H1 (cell line): ENCODE data around the gene SLC5A10. TPM values are rescaled to one million over a fixed set of nuclear protein-coding genes. Genes with fewer than 3 reads are reported as not detected.

ENCODE experiments used
- CTCF ChIA-PET: fragments of 300-600 bp; sonication (Branson Sonifier 250); formaldehyde crosslinking; loops from one replicate; lab custom pipeline; 2021; ENCODE audit not compliant: partially characterized antibody; lab: Charles Lee
- POLR2A ChIA-PET: fragments of 300-600 bp; sonication (Branson Sonifier 250); formaldehyde crosslinking; loops from one replicate; lab custom pipeline; 2021; ENCODE audit warnings: inconsistent platforms; ENCODE audit not compliant: partially characterized antibody; lab: Charles Lee
- DNase-seq, 2 experiments: peaks; one replicate each; pipeline versions ENCODE4 v3.0.0 to v3.0.0-alpha.2; 2010 to 2022; ENCODE audit warnings: low spot score in 2 of 2, low read depth in 1 of 2, mixed read lengths in 1 of 2
- FAIRE-seq: peaks from 2 replicates; lab custom pipeline; 2011; peaks lifted over from hg19 to GRCh38; lab: Jason Lieb, UNC
- H2AFZ ChIP-seq: 2 replicates; pipeline ENCODE4 v1.8.1; 2012; ENCODE audit warnings: low read length, inconsistent platforms
- H2AK5ac ChIP-seq: 2 replicates; pipeline ENCODE4 v1.6.1; 2013; ENCODE audit warnings: low read depth, low read length
- H2BK120ac ChIP-seq: replicated peaks from 2 replicates; pipeline ENCODE3; 2013; ENCODE audit warnings: low read depth, low read length, inconsistent platforms
- H2BK12ac ChIP-seq: 2 replicates; pipeline ENCODE4 v1.6.1; 2013; ENCODE audit warnings: low read depth, low read length
- H2BK15ac ChIP-seq: 2 replicates; pipeline ENCODE4 v1.6.1; 2013; ENCODE audit warnings: low read length
- H2BK20ac ChIP-seq: 2 replicates; pipeline ENCODE4 v1.6.1; 2013; ENCODE audit warnings: low read length
- H2BK5ac ChIP-seq: 2 replicates; pipeline ENCODE4 v1.6.1; 2013; ENCODE audit warnings: low read depth, low read length
- H3K14ac ChIP-seq: 2 replicates; pipeline ENCODE4 v1.6.1; 2013; ENCODE audit warnings: inconsistent platforms; ENCODE audit not compliant: insufficient read length
- H3K18ac ChIP-seq: 2 replicates; pipeline ENCODE4 v1.6.1; 2013; ENCODE audit warnings: low read length; ENCODE audit errors: extremely low read depth
- H3K23ac ChIP-seq: 2 replicates; pipeline ENCODE4 v1.6.1; 2013; ENCODE audit warnings: inconsistent platforms; ENCODE audit not compliant: insufficient read length
- H3K23me2 ChIP-seq: 2 replicates; pipeline ENCODE4 v1.6.1; 2013; ENCODE audit warnings: low read depth, low read length
- H3K27ac ChIP-seq: 2 replicates; pipeline ENCODE4 v1.6.1; 2011; ENCODE audit warnings: low read depth, low read length, inconsistent platforms
- H3K27me3 ChIP-seq, 4 experiments: replicated peaks in 1 of 4; 1 replicate in 1 of 4; 2 replicates in 3 of 4; pipeline versions ENCODE4 v1.6.1 to v1.8.1; 2011 to 2013; ENCODE audit warnings: low read length in 3 of 4, mild to moderate bottlenecking in 3 of 4, inconsistent platforms in 2 of 4, mixed read lengths in 2 of 4, moderate library complexity in 1 of 4; ENCODE audit not compliant: control insufficient read depth in 3 of 4, insufficient read depth in 3 of 4; ENCODE audit errors: extremely low read depth in 1 of 4
- H3K36me3 ChIP-seq, 4 experiments: 2 replicates each; pipeline versions ENCODE4 v1.6.1 to v1.8.1; 2011 to 2013; ENCODE audit warnings: mild to moderate bottlenecking in 4 of 4, low read length in 3 of 4, moderate library complexity in 2 of 4, control low read depth in 1 of 4, inconsistent platforms in 1 of 4; ENCODE audit not compliant: insufficient read depth in 4 of 4, control insufficient read depth in 2 of 4
- H3K4ac ChIP-seq: replicated peaks from 2 replicates; pipeline ENCODE3; 2013; ENCODE audit warnings: low read length, low read depth, mixed read lengths, inconsistent platforms; ENCODE audit not compliant: insufficient read length
- H3K4me1 ChIP-seq, 4 experiments: replicated peaks in 1 of 4; 1 replicate in 1 of 4; 2 replicates in 3 of 4; pipeline versions ENCODE4 v1.6.1 to v1.8.1; 2011 to 2013; ENCODE audit warnings: low read length in 3 of 4, inconsistent platforms in 2 of 4, mixed read lengths in 1 of 4; ENCODE audit not compliant: insufficient read depth in 4 of 4, control insufficient read depth in 3 of 4
- H3K4me2 ChIP-seq, 2 experiments: 2 replicates each; pipeline versions ENCODE4 v1.6.1 to v1.8.1; 2011 to 2013; ENCODE audit warnings: low read depth in 2 of 2, low read length in 2 of 2, control low read depth in 1 of 2, inconsistent platforms in 1 of 2, mild to moderate bottlenecking in 1 of 2; ENCODE audit not compliant: insufficient read depth in 1 of 2
- H3K4me3 ChIP-seq, 4 experiments: fragments of 200-600, 300-600 bp in 1 of 4; sonication (generic), shearing (Covaris generic), sonication (Bioruptor Twin) in 1 of 4; 2 replicates each; pipeline versions ENCODE4 v1.5.1 to v1.8.1; 2011 to 2016; ENCODE audit warnings: low read length in 4 of 4, low read depth in 3 of 4, control low read depth in 2 of 4, inconsistent platforms in 2 of 4, mild to moderate bottlenecking in 2 of 4, mixed read lengths in 1 of 4, moderate library complexity in 1 of 4; ENCODE audit not compliant: insufficient read depth in 2 of 4; ENCODE audit errors: extremely low read depth in 1 of 4
- H3K56ac ChIP-seq: replicated peaks from 2 replicates; pipeline ENCODE3; 2013; ENCODE audit warnings: low read depth, mild to moderate bottlenecking, mixed read lengths, low read length, inconsistent platforms; ENCODE audit not compliant: insufficient read length
- H3K79me1 ChIP-seq: 2 replicates; pipeline ENCODE4 v1.6.1; 2013; ENCODE audit warnings: low read depth, low read length, control low read depth
- H3K79me2 ChIP-seq, 2 experiments: 2 replicates each; pipeline versions ENCODE4 v1.6.1 to v1.8.1; 2012 to 2013; ENCODE audit warnings: low read length in 2 of 2, mild to moderate bottlenecking in 2 of 2, inconsistent platforms in 1 of 2; ENCODE audit not compliant: insufficient read depth in 2 of 2, control insufficient read depth in 1 of 2
- H3K9ac ChIP-seq, 4 experiments: replicated peaks in 1 of 4; 1 replicate in 1 of 4; 2 replicates in 3 of 4; pipeline versions ENCODE4 v1.6.1 to v1.8.1; 2011 to 2013; ENCODE audit warnings: low read depth in 3 of 4, low read length in 3 of 4, control low read depth in 2 of 4, mild to moderate bottlenecking in 2 of 4, moderate library complexity in 2 of 4, inconsistent platforms in 1 of 4; ENCODE audit errors: extremely low read depth in 1 of 4
- H3K9me3 ChIP-seq, 2 experiments: 2 replicates each; pipeline versions ENCODE4 v1.6.1 to v1.8.1; 2012 to 2013; ENCODE audit warnings: mild to moderate bottlenecking in 2 of 2, moderate library complexity in 2 of 2, control low read depth in 1 of 2, inconsistent platforms in 1 of 2, low read depth in 1 of 2, low read length in 1 of 2, mixed read lengths in 1 of 2; ENCODE audit not compliant: insufficient read depth in 2 of 2
- H4K20me1 ChIP-seq, 2 experiments: replicated peaks in 1 of 2; 2 replicates each; pipeline versions ENCODE3 to v1.8.1; 2011 to 2013; ENCODE audit warnings: inconsistent platforms in 2 of 2, low read length in 2 of 2, mild to moderate bottlenecking in 1 of 2; ENCODE audit not compliant: insufficient read depth in 2 of 2, control insufficient read depth in 1 of 2
- H4K5ac ChIP-seq: 2 replicates; pipeline ENCODE4 v1.6.1; 2013; ENCODE audit warnings: low read length, low read depth, mixed read lengths, inconsistent platforms; ENCODE audit not compliant: insufficient read length
- H4K8ac ChIP-seq: 2 replicates; pipeline ENCODE4 v1.8.0; 2013; ENCODE audit warnings: mild to moderate bottlenecking, moderate library complexity, low read length, inconsistent platforms; ENCODE audit not compliant: insufficient read depth; ENCODE audit errors: extremely low read depth
- H4K91ac ChIP-seq: replicated peaks from 2 replicates; pipeline ENCODE3; 2013; ENCODE audit warnings: low read length, mixed read lengths, inconsistent platforms; ENCODE audit not compliant: insufficient read length
- BACH1 ChIP-seq: IDR thresholded peaks from 2 replicates; pipeline ENCODE4 v1.6.1; 2012; ENCODE audit warnings: low read length, improper control_type of control experiment
- BRCA1 ChIP-seq: IDR thresholded peaks from 2 replicates; pipeline ENCODE4 v1.6.1; 2012; ENCODE audit warnings: low read depth, low read length, improper control_type of control experiment
- CBX8 ChIP-seq: fragments of 300-800, 300-1000 bp; sonication (generic); IDR thresholded peaks from 2 replicates; pipeline ENCODE4 v1.7.1; 2016; ENCODE audit warnings: low read depth, low read length, borderline replicate concordance
- HDAC6 ChIP-seq: IDR thresholded peaks from one replicate; pipeline ENCODE4 v1.7.1; 2012; ENCODE audit warnings: low read depth, mild to moderate bottlenecking, inconsistent platforms, low read length, moderate library complexity
- PHF8 ChIP-seq: fragments of 200-600 bp; sonication (generic); conservative IDR thresholded peaks from 2 replicates; pipeline ENCODE4 v1.7.1; 2012; ENCODE audit warnings: low read depth, mild to moderate bottlenecking, inconsistent platforms, low read length, moderate library complexity
- RAD21 ChIP-seq, 2 experiments: IDR thresholded peaks in 1 of 2; conservative IDR thresholded peaks in 1 of 2; 2 replicates each; pipeline ENCODE4 v1.6.1; 2011; ENCODE audit warnings: low read depth in 2 of 2, low read length in 2 of 2, improper control_type of control experiment in 1 of 2, inconsistent platforms in 1 of 2, mild to moderate bottlenecking in 1 of 2, moderate library complexity in 1 of 2
- RNF2 ChIP-seq: fragments of 200-900, 300-1000 bp; sonication (generic); IDR thresholded peaks from 2 replicates; pipeline ENCODE4 v1.7.1; 2016; ENCODE audit warnings: borderline replicate concordance, low read depth, mild to moderate bottlenecking, antibody characterized with exemption, low read length; ENCODE audit not compliant: poor library complexity, severe bottlenecking; ENCODE audit errors: missing control alignments
- TBP ChIP-seq: IDR thresholded peaks from 2 replicates; pipeline ENCODE4 v1.6.1; 2011; ENCODE audit warnings: low read depth, low read length, improper control_type of control experiment
- ZNF274 ChIP-seq: IDR thresholded peaks from 2 replicates; pipeline ENCODE4 v1.7.0; 2012; ENCODE audit warnings: low read length, borderline replicate concordance; ENCODE audit errors: extremely low read depth
- WGBS, 2 experiments: shearing (Covaris generic) in 1 of 2; methylation state at CpG; one replicate each; pipeline versions ENCODE4 v1.1.6 to v1.1.7; 2013 to 2015; ENCODE audit warnings: low lambda C conversion rate in 2 of 2, mixed read lengths in 2 of 2, inconsistent platforms in 1 of 2, low coverage in 1 of 2, missing lambda C conversion rate in 1 of 2; ENCODE audit not compliant: insufficient replicate concordance in 2 of 2, insufficient coverage in 1 of 2, insufficient read length in 1 of 2; ENCODE audit errors: extremely low coverage in 1 of 2, missing lambda C conversion rate in 1 of 2; 5-methylcytosine and 5-hydroxymethylcytosine counted together
- polyA plus RNA-seq, 7 experiments: library from polyadenylated mRNA; depleted of rRNA in 3 of 7; stranded (reverse) in 5 of 7; unstranded in 2 of 7; fragments of >200 nt in 5 of 7; fragments of 200-250 nt in 2 of 7; gene quantifications; 1 replicate in 5 of 7; 2 replicates in 1 of 7; 4 replicates in 1 of 7; pipeline versions ENCODE4 v1.2.1 to v1.2.3, GENCODE V29; 2011 to 2013; ENCODE audit warnings: missing spikeins in 2 of 7, mixed read lengths in 2 of 7
- total RNA-seq: library from RNA; stranded (reverse); fragmentation: NEBNext Ultra II Directional; extraction: Animal tissue kit (Norgen Biotek cat#: 25700); gene quantifications from 2 replicates; pipeline ENCODE4 v1.2.1, GENCODE V29; 2021
- TF ChIP-seq, protein P1 (sequence below): IDR thresholded peaks from 2 replicates; pipeline ENCODE4 v1.6.1; 2012; ENCODE audit warnings: low read length, inconsistent platforms

The SLC5A10 gene
- total and polyA plus RNA-seq, 2 of the 8 experiments (the other 6 are each of a cell fraction or from before 2014, with no cell fraction given) = 0.05 to 0.11 TPM

DNA sequence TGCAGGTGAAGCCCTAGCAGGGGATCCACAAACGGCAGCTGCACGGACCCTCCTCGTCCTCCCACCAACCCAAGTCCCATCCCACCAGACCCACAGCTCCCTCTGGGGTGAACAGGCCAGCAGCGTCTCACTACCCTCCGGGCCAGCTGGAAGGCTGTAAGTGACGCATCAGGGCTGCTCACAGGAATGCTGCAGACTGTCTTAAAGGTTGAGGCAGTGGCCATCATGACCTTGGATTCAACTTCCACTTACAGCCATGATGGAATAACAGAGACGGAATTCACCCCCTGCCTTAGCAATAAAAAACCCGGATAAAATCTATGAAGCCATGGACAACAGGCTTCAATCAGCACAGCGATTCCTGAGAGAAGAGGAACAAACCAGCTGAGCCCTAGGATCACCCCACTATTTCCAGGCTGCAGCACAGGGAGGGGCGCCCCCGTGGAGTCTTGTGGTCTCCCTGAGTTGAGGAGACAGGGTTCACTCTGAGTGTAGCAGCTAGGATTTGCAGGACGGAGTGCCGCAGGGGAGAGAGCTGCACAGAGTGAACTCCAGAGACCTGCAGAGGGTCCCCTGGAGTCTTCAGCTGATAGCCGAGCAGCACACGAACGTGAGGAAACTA lies 42.1 kb downstream of the SLC5A10 start:
- H2BK12ac ChIP-seq = no peak overlapping the region
- peaks cover 17 to 34% of the 10 kb centered on the region in 2 experiments for H4K20me1 ChIP-seq
- H3K4me3 ChIP-seq = no peak overlapping the region
- H4K91ac ChIP-seq = no peak overlapping the region
- H3K9ac ChIP-seq = no peak overlapping the region
- no peak overlapping the region for H2BK15ac ChIP-seq
- no peak overlapping the region for H3K23ac ChIP-seq
- no peak overlapping the region for H3K4me2 ChIP-seq
- H3K36me3 ChIP-seq = peaks cover 0 to 16% (median under 1%) of the 10 kb centered on the region in 4 experiments; a peak in 3 of 8 replicates
- no peak overlapping the region for H2BK20ac ChIP-seq
- H4K8ac ChIP-seq = 0 out of 2 replicates have a peak overlapping the region, but pooled peaks have one; percentile 17
- no peak overlapping the region for H3K4ac ChIP-seq
- H2BK5ac ChIP-seq = no peak overlapping the region
- H3K27me3 ChIP-seq = no peaks in the 10 kb centered on the region
- CTCF ChIA-PET = interaction anchor here (0.9 to 2.1 kb wide), 4 partner anchors 10 to 33 kb away, joined by 3 to 10 read pairs (median 4); no protein-coding TSS in a partner anchor
- H3K18ac ChIP-seq = no peak overlapping the region
- H2BK120ac ChIP-seq = no peak overlapping the region
- no peak overlapping the region for H3K56ac ChIP-seq
- POLR2A ChIA-PET = interaction anchor here (0.7 to 1.7 kb wide), 4 partner anchors 9 to 33 kb away, joined by 3 to 6 read pairs (median 4); no protein-coding TSS in a partner anchor
- no peaks in the 10 kb centered on the region for H3K4me1 ChIP-seq
- no peak overlapping the region; the same call in 1 of the 2 replicates for H2AK5ac ChIP-seq
- DNase-seq = no peak
- 88% methylated on average over 16 of the region's 16 CpGs; no CpG with 5 or more reads in 1 of the 2 experiments for WGBS, 2 experiments
- H3K79me1 ChIP-seq = peaks cover 36% of the 10 kb centered on the region
- no peak overlapping the region for H3K14ac ChIP-seq
- no peaks in the 10 kb centered on the region for H3K9me3 ChIP-seq
- FAIRE-seq = no peak
- no peaks in the 10 kb centered on the region for H3K23me2 ChIP-seq
- no peak overlapping the region for H2AFZ ChIP-seq
- no peak overlapping the region for H4K5ac ChIP-seq
- peaks cover 8 to 74% of the 10 kb centered on the region in 2 experiments; a peak in 3 of 4 replicates for H3K79me2 ChIP-seq
- no peak overlapping the region for H3K27ac ChIP-seq
- TF ChIP-seq BRCA1 (no peak), ZNF274 (no peak), TBP (no peak), RAD21 (IDR thresholded peaks at IDR 0.05 in 1 of 2, conservative IDR thresholded peaks at IDR 0.05 in 1 of 2; ENCODE audit: low read depth in 2 of 2, low read length in 2 of 2) (no peak), RNF2 (no peak), HDAC6 (no peak), CBX8 (no peak), BACH1 (no peak), PHF8 (no peak)
- TF ChIP-seq, protein P1, sequence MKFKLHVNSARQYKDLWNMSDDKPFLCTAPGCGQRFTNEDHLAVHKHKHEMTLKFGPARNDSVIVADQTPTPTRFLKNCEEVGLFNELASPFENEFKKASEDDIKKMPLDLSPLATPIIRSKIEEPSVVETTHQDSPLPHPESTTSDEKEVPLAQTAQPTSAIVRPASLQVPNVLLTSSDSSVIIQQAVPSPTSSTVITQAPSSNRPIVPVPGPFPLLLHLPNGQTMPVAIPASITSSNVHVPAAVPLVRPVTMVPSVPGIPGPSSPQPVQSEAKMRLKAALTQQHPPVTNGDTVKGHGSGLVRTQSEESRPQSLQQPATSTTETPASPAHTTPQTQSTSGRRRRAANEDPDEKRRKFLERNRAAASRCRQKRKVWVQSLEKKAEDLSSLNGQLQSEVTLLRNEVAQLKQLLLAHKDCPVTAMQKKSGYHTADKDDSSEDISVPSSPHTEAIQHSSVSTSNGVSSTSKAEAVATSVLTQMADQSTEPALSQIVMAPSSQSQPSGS = no peak
